GM12878 (cell line): ENCODE measurements around the gene POLA2. TPM values are rescaled to one million over a fixed set of nuclear protein-coding genes. Genes with fewer than 3 reads are reported as not detected.
"Not testable (repeated sequence)": the region's sequence is repeated elsewhere in the genome, so short reads cannot be mapped to it uniquely, and the experiment has no call there.

ENCODE experiments used
- ATAC-seq: fragments of 200-7000 bp; cut with Tn5 transposase; 3 replicates; pipeline ENCODE4 v1.9.1; 2020; ENCODE audit warnings: mild to moderate bottlenecking, moderate library complexity
- BruUV-seq: library from RNA; stranded (reverse); fragments of 400-500 nt; replicated peaks from 2 replicates; lab custom pipeline; 2021; lab: Mats Ljungman, UMichigan
- CTCF ChIA-PET: fragments of 300-600 bp; sonication (Branson Sonifier 250); formaldehyde crosslinking; extraction: SDS; loops from one replicate; lab custom pipeline; 2021; ENCODE audit warnings: inconsistent platforms; lab: Yijun Ruan, JAX
- POLR2A ChIA-PET: fragments of 350-600 bp; formaldehyde crosslinking; extraction: SDS; loops from one replicate; lab custom pipeline; 2021; ENCODE audit warnings: inconsistent platforms; lab: Charles Lee
- RAD21 ChIA-PET: fragments of 300-600 bp; sonication (Branson Sonifier 250); formaldehyde crosslinking; loops from one replicate; lab custom pipeline; 2023; ENCODE audit warnings: antibody characterized with exemption; ENCODE audit not compliant: unreplicated experiment; lab: Charles Lee
- SMC1A ChIA-PET: fragments of 300-600 bp; sonication (Branson Sonifier 250); formaldehyde crosslinking; loops from one replicate; lab custom pipeline; 2023; ENCODE audit not compliant: unreplicated experiment, uncharacterized antibody; lab: Charles Lee
- DNase-seq: peaks from one replicate; pipeline ENCODE4 v3.0.0-alpha.2; 2011; ENCODE audit warnings: low read depth, low spot score
- FAIRE-seq: peaks from 3 replicates; lab custom pipeline; 2011; peaks lifted over from hg19 to GRCh38; lab: Jason Lieb, UNC
- H2AFZ ChIP-seq: 2 replicates; pipeline ENCODE4 v1.6.0; 2011; ENCODE audit warnings: low read depth, low read length, control low read depth; ENCODE audit not compliant: control insufficient read depth
- H3K27ac ChIP-seq: 2 replicates; pipeline ENCODE4 v1.5.1; 2011; ENCODE audit warnings: control low read depth; ENCODE audit not compliant: control insufficient read depth, insufficient read depth
- H3K27me3 ChIP-seq, 2 experiments: replicated peaks in 1 of 2; 2 replicates each; pipeline versions ENCODE4 v1.6.0 to v1.6.1; 2011; ENCODE audit warnings: low read length in 1 of 2; ENCODE audit not compliant: control insufficient read depth in 2 of 2, insufficient read depth in 2 of 2
- H3K36me3 ChIP-seq, 2 experiments: 2 replicates each; pipeline ENCODE4 v1.5.1; 2011; ENCODE audit warnings: low read length in 1 of 2; ENCODE audit not compliant: control insufficient read depth in 2 of 2, insufficient read depth in 2 of 2
- H3K4me1 ChIP-seq: 2 replicates; pipeline ENCODE4 v1.6.1; 2011; ENCODE audit warnings: mild to moderate bottlenecking, low read length, moderate library complexity, mixed read lengths; ENCODE audit not compliant: control insufficient read depth, insufficient read depth
- H3K4me2 ChIP-seq: 2 replicates; pipeline ENCODE4 v1.6.0; 2011; ENCODE audit warnings: control low read depth; ENCODE audit not compliant: control insufficient read depth, insufficient read depth
- H3K4me3 ChIP-seq: fragments of 200-600 bp; sonication (generic); 2 replicates; pipeline ENCODE4 v1.5.1; 2016
- H3K79me2 ChIP-seq: 2 replicates; pipeline ENCODE4 v1.6.0; 2011; ENCODE audit warnings: low read length; ENCODE audit not compliant: control insufficient read depth, insufficient read depth
- H3K9ac ChIP-seq: 2 replicates; pipeline ENCODE4 v1.8.0; 2011; ENCODE audit warnings: low read length, control low read depth, mixed read lengths; ENCODE audit not compliant: control insufficient read depth, insufficient read depth
- H3K9me3 ChIP-seq: replicated peaks from 3 replicates; pipeline ENCODE4 v1.5.1; 2011; ENCODE audit warnings: mild to moderate bottlenecking, low read length; ENCODE audit not compliant: control insufficient read depth, insufficient read depth
- H4K20me1 ChIP-seq: 2 replicates; pipeline ENCODE4 v1.6.0; 2011; ENCODE audit not compliant: control insufficient read depth, insufficient read depth
- CBFB ChIP-seq: IDR thresholded peaks from 2 replicates; pipeline ENCODE4 v1.6.1; 2016; ENCODE audit warnings: antibody characterized with exemption, low read depth
- CEBPZ ChIP-seq: fragments of 150-350 bp; IDR thresholded peaks from 2 replicates; pipeline ENCODE4 v1.6.1; 2016; ENCODE audit warnings: low read depth, low read length
- IKZF2 ChIP-seq, 2 experiments: fragments of 450-650 bp; IDR thresholded peaks; 2 replicates each; pipeline ENCODE4 v1.6.1; 2017; ENCODE audit warnings: mild to moderate bottlenecking in 2 of 2, moderate library complexity in 2 of 2
- KAT2A ChIP-seq: conservative IDR thresholded peaks from 2 replicates; pipeline ENCODE4 v1.6.1; 2011; ENCODE audit warnings: low read depth, low read length; ENCODE audit not compliant: control insufficient read depth
- MXI1 ChIP-seq: fragments of 150-350 bp; IDR thresholded peaks from 2 replicates; pipeline ENCODE4 v1.6.1; 2011; ENCODE audit warnings: low read depth, mild to moderate bottlenecking, inconsistent platforms, low read length, improper control_type of control experiment
- RAD21 ChIP-seq: IDR thresholded peaks from 2 replicates; pipeline ENCODE4 v1.6.1; 2011; ENCODE audit warnings: mild to moderate bottlenecking, low read depth, low read length, moderate library complexity; ENCODE audit not compliant: insufficient read depth
- RBBP5 ChIP-seq: fragments of 200-600 bp; sonication (generic); conservative IDR thresholded peaks from 2 replicates; pipeline ENCODE4 v1.6.1; 2016
- SMARCA5 ChIP-seq: fragments of 450-650 bp; IDR thresholded peaks from 2 replicates; pipeline ENCODE4 v1.6.1; 2017; ENCODE audit warnings: mild to moderate bottlenecking
- TCF3 ChIP-seq: IDR thresholded peaks from 2 replicates; pipeline ENCODE4 v1.6.1; 2012; ENCODE audit warnings: low read depth, mild to moderate bottlenecking, low read length, borderline replicate concordance; ENCODE audit not compliant: insufficient read depth
- USF2 ChIP-seq: IDR thresholded peaks from 2 replicates; pipeline ENCODE4 v1.6.1; 2011; ENCODE audit warnings: low read depth, low read length, improper control_type of control experiment, borderline replicate concordance
- WRNIP1 ChIP-seq: IDR thresholded peaks from 2 replicates; pipeline ENCODE4 v1.6.1; 2011; ENCODE audit warnings: low read depth, low read length, improper control_type of control experiment, borderline replicate concordance
- ZNF384 ChIP-seq: IDR thresholded peaks from 2 replicates; pipeline ENCODE4 v1.6.1; 2012; ENCODE audit warnings: low read depth, mild to moderate bottlenecking, low read length, improper control_type of control experiment, borderline replicate concordance
- WGBS: methylation state at CpG from one replicate; pipeline ENCODE4 v1.1.6; 2016; ENCODE audit warnings: low lambda C conversion rate; ENCODE audit not compliant: insufficient replicate concordance, insufficient coverage; ENCODE audit errors: missing lambda C conversion rate; 5-methylcytosine and 5-hydroxymethylcytosine counted together
- in situ Hi-C: fragments of 300-500 bp; cut with MboI; formaldehyde crosslinking; loops from 9 replicates; pipeline ENCODE4 v1.14.3; 2018; ENCODE audit warnings: mixed read lengths
- intact Hi-C: fragments of 100-400 bp; cut with micrococcal nuclease; formaldehyde crosslinking; loops from one replicate; pipeline ENCODE4 v1.14.2; 2022; ENCODE audit not compliant: unreplicated experiment
- polyA plus RNA-seq, 11 experiments: library from polyadenylated mRNA; depleted of rRNA in 4 of 11; unstranded in 6 of 11; stranded (reverse) in 5 of 11; fragments of >200 nt; fragmentation: Nextera tagmentation in 4 of 11; fragmentation: Illumina TruSeq in 1 of 11; extraction: Ambion mirVana in 4 of 11; extraction: Trizol in 1 of 11; gene quantifications; 1 replicate in 1 of 11; 2 replicates in 10 of 11; pipeline versions ENCODE4 v1.2.1 to v1.2.3, GENCODE V29; 2011 to 2016; ENCODE audit warnings: inconsistent platforms in 2 of 11, missing spikeins in 2 of 11, low read depth in 1 of 11
- total RNA-seq, 4 experiments: library from RNA; depleted of rRNA in 3 of 4; stranded (reverse); fragments of >200 nt in 3 of 4; fragmentation: Illumina TruSeq in 1 of 4; extraction: Trizol in 1 of 4; gene quantifications; 2 replicates each; pipeline versions ENCODE4 v1.2.1 to v1.2.3, GENCODE V29; 2013 to 2021

The POLA2 gene
- total and polyA plus RNA-seq, 10 of the 15 experiments (the other 5 are each of a cell fraction or from before 2014, with no cell fraction given): 4.2 to 121 (median 56.2) TPM

GRCh38 chr11:65243797-65244196 lies 18.0 kb upstream of the POLA2 start:
- in situ Hi-C loops: no loop called here
- 59% methylated on average over 4 of the region's 4 CpGs for WGBS
- Histone ChIP-seq H4K20me1 (no peaks in the 10 kb centered on the region), H3K4me1 (no peaks in the 10 kb centered on the region), H3K4me2 (no peak overlapping the region), H3K36me3 (no peaks in the 10 kb centered on the region), H3K27me3 (no peaks in the 10 kb centered on the region), H3K27ac (no peak overlapping the region), H3K79me2 (no peaks in the 10 kb centered on the region), H3K9ac (no peak overlapping the region), H2AFZ (no peak overlapping the region), H3K4me3 (no peak overlapping the region), H3K9me3 (peaks cover 8% of the 10 kb centered on the region; the same call in 2 of the 3 replicates)
- TF ChIP-seq RAD21 (no peak), KAT2A (no peak), TCF3 (no peak), ZNF384 (no peak), SMARCA5 (no peak), CEBPZ (no peak), CBFB (no peak), RBBP5 (no peak), USF2 (no peak), MXI1 (no peak), WRNIP1 (no peak), IKZF2 (IDR thresholded peaks at IDR 0.05) (no peak)
- intact Hi-C loops: no loop called here
- BruUV-seq: no TSS peak
- FAIRE-seq (no peak), DNase-seq (no peak), ATAC-seq (no peak)
- CTCF ChIA-PET: interaction anchor here (0.8 to 1.8 kb wide), 6 partner anchors 11 to 109 kb away, joined by 3 to 6 read pairs (median 4); no protein-coding TSS in a partner anchor
- RAD21 ChIA-PET: no interaction called here
- POLR2A ChIA-PET: no interaction called here
- SMC1A ChIA-PET: no interaction called here

- H3K9me3 ChIP-seq, H3K9ac ChIP-seq, H3K27ac ChIP-seq, H3K4me2 ChIP-seq, ATAC-seq, H3K36me3 ChIP-seq, FAIRE-seq, H2AFZ ChIP-seq, H3K4me1 ChIP-seq, H3K79me2 ChIP-seq, H4K20me1 ChIP-seq, H3K4me3 ChIP-seq, SMC1A ChIA-PET, RAD21 ChIA-PET, in situ Hi-C loops, DNase-seq, intact Hi-C loops, BruUV-seq, H3K27me3 ChIP-seq: not testable (repeated sequence)
- CTCF ChIA-PET: interaction anchor here (1.1 to 1.8 kb wide), 2 partner anchors 12 to 20 kb away, joined by 4 to 5 read pairs; no protein-coding TSS in a partner anchor
- 11% methylated on average over 4 of the region's 8 CpGs for WGBS
- POLR2A ChIA-PET: interaction anchor here (0.6 to 0.7 kb wide), 2 partner anchors 80 to 885 kb away, joined by 3 to 6 read pairs; no protein-coding TSS in a partner anchor
These were observed 16.7 kb upstream of the POLA2 start for GRCh38 chr11:65245046-65245445.
